ENCODE data around the gene PPP2R5C. TPM values are rescaled to one million over a fixed set of nuclear protein-coding genes. Genes with fewer than 3 reads are reported as not detected.
A peak's percentile ranks its signal among the peaks of the same experiment; 100 is the strongest.

Gene PPP2R5C
- total and polyA plus RNA-seq, 11 donors: 99.4 to 248 (median 204) TPM

DNA sequence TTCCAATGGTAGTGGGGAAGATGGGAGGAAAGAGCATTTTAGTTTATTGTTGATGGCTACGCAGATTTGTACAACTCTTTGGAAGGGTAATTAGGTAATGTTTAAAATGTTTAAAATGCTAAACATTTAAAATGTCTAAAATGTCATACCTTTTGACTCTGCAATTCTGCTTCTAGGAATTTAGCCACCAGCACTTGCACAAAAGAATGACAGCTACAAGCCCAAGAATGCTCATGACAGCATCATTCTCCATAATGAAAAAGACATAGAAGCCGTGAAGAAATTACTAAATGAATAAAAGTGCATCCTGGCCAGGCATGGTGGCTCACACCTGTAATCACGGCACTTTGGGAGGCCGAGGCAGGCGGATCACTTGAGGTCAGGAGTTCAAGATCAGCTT lies 182.9 kb downstream of the PPP2R5C start:
- intact Hi-C loops (cut with DNase I): loop anchor here in 1 of 10 donors (10.0 kb wide), 1 partner anchor 170 kb away; no protein-coding TSS in a partner anchor
- no peak for DNase-seq
- Histone ChIP-seq H3K4me3 (no peak overlapping the region), H3K9me3 (no peaks in the 10 kb centered on the region), H3K27ac (no peak overlapping the region), H3K27me3 (no peaks in the 10 kb centered on the region), H3K36me3 (no peaks in the 10 kb centered on the region), H3K4me1 (peaks cover 0 to 16% (median 9%) of the 10 kb centered on the region in 12 donors)
- WGBS, 4 donors: 72 to 74% (median 73%) methylated on average over 5 of the region's 5 CpGs
- ATAC-seq: no peak
- no peak for TF ChIP-seq CTCF (IDR thresholded peaks at IDR 0.05)
- no peak for TF ChIP-seq POLR2A (IDR thresholded peaks at IDR 0.05)

DNA sequence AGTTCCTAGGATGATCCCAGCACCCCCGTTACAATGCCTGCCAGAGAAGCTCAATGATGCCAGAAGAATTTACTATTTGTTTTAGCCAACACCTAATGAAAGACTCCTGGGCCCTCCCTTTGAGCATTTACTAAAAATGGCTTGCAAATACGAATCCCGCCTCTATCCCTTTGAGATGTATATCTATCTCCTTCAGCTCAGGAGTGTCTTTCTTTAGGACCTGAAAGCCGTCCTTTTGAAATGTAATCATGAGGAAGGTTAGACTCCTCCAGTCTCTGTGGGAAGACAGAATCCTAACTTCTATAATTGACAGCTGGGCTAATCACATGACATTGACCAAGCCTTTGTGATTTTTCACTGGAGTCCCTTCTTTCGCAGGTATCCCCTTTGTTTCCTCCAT lies 183.7 kb downstream of the PPP2R5C start:
- H3K27ac ChIP-seq: no peak overlapping the region
- 16 to 25% (median 21%) methylated on average over 5 of the region's 5 CpGs for WGBS, 4 donors

GRCh38 chr14:101947577-101947903 lies 186.0 kb downstream of the PPP2R5C start:
- ATAC-seq (peak in 1 of 4 donors; percentile 4), DNase-seq (no peak)
- peaks cover 0 to 25% (median 13%) of the 10 kb centered on the region in 12 donors for H3K4me1 ChIP-seq
- peak overlapping the region; percentile 62 to 91 (median 74) for H3K4me3 ChIP-seq
- no peak for TF ChIP-seq CTCF (IDR thresholded peaks at IDR 0.05)
- TF ChIP-seq POLR2A (IDR thresholded peaks at IDR 0.05): no peak
- H3K36me3 ChIP-seq: no peaks in the 10 kb centered on the region
- no peaks in the 10 kb centered on the region for H3K27me3 ChIP-seq
- WGBS, 4 donors: 7 to 23% (median 9%) methylated on average over 8 of the region's 8 CpGs
- no peaks in the 10 kb centered on the region for H3K9me3 ChIP-seq
- intact Hi-C loops (cut with DNase I): loop anchor here in 4 of 10 donors (5.0 to 10.0 kb wide), 3 partner anchors 173 to 185 kb away; partner anchors contain the start of gene PPP2R5C (in 2 of the 4)
- peak overlapping the region; percentile 89 to 100 (median 97) for H3K27ac ChIP-seq

More for the DNA sequence above, 183.7 kb downstream of the PPP2R5C start:
- H3K36me3 ChIP-seq: no peaks in the 10 kb centered on the region
- no peak overlapping the region for H3K4me3 ChIP-seq
- H3K4me1 ChIP-seq: peaks cover 0 to 21% (median 13%) of the 10 kb centered on the region in 12 donors
- no peak for TF ChIP-seq CTCF (IDR thresholded peaks at IDR 0.05)
- TF ChIP-seq POLR2A (IDR thresholded peaks at IDR 0.05): no peak
- ATAC-seq (no peak), DNase-seq (no peak)
- intact Hi-C loops (cut with DNase I): loop anchor here in 4 of 10 donors (5.0 to 10.0 kb wide), 3 partner anchors 170 to 183 kb away; partner anchors contain the start of gene PPP2R5C (in 2 of the 4)
- H3K9me3 ChIP-seq: no peaks in the 10 kb centered on the region
- no peaks in the 10 kb centered on the region for H3K27me3 ChIP-seq

DNA sequence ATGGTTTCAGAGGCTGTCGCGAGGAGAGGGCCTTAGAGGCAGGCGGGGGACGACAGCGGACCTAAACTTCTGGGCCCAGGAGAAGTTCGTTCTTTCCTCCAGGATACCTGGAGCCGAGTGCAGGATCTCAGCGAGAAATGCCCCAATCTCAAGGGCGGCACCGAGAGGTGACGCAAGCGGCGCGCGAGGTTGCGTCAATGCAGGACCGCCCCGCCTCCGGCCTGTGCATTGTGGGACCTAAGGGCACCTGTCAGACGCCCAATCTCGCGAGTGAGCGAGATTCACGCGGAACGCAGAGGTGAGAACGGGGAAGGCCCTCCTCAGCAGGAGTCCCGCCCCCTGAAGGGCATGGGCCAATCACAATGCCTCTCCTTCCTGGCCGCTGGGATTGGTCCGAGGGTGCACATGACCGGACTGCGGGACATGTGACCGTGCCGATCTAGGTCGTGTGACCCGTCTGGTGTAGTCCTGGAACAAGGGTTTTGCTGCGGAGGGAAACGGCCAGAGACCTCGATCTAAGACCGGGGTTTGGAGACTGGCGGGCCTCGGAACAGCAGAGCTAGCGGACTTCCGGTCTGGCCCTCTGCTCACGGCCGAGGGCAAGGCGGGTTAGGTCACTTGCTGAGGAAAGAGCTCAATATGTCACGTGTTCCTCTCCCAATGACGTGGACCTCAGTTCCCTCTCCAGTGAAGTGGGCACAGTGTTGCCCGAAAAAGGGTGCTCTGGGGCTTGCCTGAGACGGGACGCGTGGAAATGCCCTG lies 186.6 kb downstream of the PPP2R5C start:
- TF ChIP-seq POLR2A (IDR thresholded peaks at IDR 0.05) (peak; percentile 81 to 94), CTCF (IDR thresholded peaks at IDR 0.05) (no peak)
- peak; percentile 100 for DNase-seq
- Histone ChIP-seq H3K27ac (peak overlapping the region; percentile 89 to 100 (median 97)), H3K9me3 (no peaks in the 10 kb centered on the region), H3K4me1 (peaks cover 0 to 25% (median 13%) of the 10 kb centered on the region in 12 donors), H3K27me3 (no peaks in the 10 kb centered on the region), H3K4me3 (peak overlapping the region; percentile 62 to 91 (median 74)), H3K36me3 (no peaks in the 10 kb centered on the region)
- intact Hi-C loops (cut with DNase I): loop anchor here in 7 of 10 donors (1.0 to 10.0 kb wide), 5 partner anchors 16 to 187 kb away; partner anchors contain the start of genes PPP2R5C (in 5 of the 7) and DYNC1H1 (in 2 of the 7)
- ATAC-seq: peak; percentile 98 to 99 (median 99)
- WGBS, 4 donors: 0 to 1% (median 1%) methylated on average over 45 to 53 of the region's 53 CpGs
